NCI-H524 (cell line): ENCODE measurements around the gene FGD2.

Source experiments
- DNase-seq, 2 experiments: peaks; one replicate each; lab custom pipeline; 2025; lab: John Stamatoyannopoulos, UW

FGD2 gene, protein sequence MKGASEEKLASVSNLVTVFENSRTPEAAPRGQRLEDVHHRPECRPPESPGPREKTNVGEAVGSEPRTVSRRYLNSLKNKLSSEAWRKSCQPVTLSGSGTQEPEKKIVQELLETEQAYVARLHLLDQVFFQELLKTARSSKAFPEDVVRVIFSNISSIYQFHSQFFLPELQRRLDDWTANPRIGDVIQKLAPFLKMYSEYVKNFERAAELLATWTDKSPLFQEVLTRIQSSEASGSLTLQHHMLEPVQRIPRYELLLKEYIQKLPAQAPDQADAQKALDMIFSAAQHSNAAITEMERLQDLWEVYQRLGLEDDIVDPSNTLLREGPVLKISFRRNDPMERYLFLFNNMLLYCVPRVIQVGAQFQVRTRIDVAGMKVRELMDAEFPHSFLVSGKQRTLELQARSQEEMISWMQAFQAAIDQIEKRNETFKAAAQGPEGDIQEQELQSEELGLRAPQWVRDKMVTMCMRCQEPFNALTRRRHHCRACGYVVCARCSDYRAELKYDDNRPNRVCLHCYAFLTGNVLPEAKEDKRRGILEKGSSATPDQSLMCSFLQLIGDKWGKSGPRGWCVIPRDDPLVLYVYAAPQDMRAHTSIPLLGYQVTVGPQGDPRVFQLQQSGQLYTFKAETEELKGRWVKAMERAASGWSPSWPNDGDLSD

DNA sequence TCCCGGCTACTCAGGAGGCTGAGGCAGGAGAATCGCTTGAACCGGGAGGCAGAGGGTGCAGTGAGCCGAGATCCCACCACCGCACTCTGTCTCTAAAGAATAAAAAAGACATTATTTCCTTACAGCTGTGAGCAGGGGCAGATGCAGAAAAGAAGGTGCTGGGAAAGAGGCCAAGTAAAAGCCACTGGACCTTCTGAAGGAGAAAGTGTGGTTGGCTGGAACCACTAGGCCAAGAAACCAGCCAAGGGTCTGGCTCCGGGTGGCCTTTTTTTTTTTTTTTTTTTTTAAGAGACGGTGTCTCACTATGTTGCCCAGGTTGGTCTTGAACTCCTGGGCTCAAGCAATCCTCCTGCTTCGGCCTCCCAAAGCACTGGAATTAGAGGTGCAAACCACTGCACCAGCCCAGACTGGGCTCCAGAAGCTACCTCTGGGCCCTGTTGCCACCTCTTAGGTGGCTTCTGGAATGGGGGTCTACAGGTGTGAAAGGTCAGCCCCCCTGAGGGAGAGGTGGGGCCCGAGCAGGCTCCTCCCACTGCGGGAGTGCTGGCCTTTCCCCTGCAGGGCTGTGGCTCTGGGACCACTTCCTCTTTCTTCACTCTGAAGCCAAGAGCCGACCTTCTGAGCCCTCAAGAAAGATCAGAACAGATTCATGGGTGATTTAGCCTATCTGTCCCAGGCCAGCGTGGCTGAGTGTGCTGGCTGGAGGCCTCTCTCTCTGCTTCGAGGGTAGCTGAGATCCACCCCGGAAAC lies at the start of gene FGD2:
Gene FGD2 (plus strand): TSS at position 595 of the 750 bp plus-strand sequence. CDS start 163 bp downstream, outside the sequence.
- no peak for DNase-seq

DNA sequence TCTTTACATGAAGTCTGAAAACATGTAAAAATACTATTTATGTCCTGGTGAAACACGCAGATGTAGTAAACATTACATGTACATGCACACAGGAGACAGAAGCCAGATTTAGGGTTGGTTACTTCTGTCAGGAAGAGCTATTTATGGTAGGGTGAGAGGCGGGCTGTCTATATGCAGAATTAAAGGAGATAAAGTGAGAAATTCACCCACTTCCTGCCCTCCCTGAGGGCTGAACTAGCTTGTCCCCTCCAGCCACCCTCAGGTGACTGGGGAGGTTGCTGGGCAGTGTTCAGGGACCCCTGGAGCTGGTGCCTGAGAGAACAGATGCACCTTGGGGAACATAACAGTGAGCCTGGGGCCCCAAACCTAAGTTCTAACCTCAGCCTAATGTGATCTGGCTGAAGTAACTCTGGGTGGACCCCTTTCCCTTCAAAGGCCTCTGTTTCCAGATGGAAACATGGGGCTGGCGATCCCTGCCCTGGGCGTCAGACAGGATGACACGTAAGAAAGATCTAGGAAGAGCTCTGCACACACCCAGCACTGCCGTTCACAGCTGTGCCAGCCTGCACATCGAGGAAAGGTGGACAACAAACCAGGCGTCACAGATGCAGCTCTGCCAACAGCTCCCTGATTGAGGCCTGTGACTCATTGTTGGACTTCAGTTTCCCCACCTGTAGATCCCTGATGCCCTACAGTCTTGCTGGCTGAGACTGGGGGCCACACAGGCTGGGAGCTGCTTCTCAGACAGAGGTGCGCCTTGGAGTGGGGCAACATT lies 49.6 kb upstream of the FGD2 start:
- DNase-seq, result no peak

DNA sequence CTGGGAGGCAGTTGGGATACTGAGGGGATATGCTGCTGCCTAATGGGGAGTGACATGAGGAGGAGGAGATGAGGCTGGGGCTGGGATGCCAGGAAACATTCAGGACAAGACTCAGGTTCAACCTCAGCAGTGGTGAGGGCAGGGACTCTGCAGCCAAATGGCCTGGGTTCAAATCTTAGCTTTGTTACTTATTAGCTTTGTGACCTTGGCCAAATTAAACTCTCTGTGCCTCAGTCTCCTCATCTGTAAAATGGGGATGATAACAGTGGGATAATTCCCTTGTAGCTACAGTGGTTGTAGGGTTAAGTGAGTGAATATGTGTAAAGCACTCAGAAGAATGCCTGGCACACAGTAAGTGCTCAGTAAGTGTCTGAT lies 49.0 kb upstream of the FGD2 start:
- no peak for DNase-seq

DNA sequence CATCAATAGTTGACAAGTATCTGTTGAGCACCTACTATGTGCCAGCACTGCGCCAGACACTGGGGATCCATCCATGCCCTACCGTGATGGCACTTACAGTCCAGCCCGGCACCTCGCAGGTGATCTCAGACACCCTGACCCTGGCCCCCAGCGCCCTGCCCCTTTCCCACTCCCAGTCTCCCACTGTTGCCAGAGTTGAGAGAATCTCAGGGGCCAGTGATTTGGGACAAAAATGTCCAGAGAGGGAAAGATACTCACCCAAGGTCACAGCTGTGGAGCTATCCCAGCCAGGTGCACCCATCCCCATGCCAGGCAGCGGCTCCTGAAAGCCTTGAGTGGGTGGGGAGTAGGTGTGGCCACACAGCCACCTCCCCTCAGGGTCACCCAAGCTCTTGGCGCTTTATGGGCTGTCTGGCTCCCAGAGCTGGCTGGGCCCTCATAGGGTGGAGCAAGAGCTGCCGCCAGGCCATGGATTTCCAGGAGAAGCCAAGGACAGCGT lies 47.6 kb upstream of the FGD2 start:
- no peak for DNase-seq

DNA sequence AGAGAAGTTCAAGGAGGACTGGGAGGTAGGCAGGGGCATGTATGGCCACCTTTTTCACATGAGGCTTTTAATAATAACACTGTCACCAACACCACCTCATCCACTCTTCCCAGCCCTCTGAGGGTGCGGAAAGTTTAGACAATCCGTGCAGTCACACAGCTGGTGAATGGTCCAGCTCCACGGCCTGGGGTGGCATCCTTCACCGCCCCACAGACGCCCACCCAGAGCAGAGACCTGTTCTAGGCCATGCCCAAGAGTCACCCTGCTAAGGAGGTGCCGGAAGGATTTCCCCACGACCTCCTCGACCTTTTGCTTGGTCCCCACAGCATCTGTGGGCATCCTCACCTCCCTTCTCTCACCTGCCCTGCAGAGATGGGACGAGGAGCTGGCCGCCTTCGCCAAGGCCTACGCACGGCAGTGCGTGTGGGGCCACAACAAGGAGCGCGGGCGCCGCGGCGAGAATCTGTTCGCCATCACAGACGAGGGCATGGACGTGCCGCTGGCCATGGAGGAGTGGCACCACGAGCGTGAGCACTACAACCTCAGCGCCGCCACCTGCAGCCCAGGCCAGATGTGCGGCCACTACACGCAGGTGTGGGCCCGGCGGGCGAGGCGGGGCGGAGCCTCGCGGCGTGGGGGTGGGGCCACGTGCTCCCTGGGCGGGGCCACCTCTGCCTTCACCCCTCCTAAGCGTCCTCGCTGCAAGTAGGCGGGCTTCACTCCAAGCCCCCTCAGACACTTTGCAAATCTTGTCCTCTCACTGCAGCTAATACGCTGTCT lies 46.5 kb upstream of the FGD2 start:
- no peak for DNase-seq

DNA sequence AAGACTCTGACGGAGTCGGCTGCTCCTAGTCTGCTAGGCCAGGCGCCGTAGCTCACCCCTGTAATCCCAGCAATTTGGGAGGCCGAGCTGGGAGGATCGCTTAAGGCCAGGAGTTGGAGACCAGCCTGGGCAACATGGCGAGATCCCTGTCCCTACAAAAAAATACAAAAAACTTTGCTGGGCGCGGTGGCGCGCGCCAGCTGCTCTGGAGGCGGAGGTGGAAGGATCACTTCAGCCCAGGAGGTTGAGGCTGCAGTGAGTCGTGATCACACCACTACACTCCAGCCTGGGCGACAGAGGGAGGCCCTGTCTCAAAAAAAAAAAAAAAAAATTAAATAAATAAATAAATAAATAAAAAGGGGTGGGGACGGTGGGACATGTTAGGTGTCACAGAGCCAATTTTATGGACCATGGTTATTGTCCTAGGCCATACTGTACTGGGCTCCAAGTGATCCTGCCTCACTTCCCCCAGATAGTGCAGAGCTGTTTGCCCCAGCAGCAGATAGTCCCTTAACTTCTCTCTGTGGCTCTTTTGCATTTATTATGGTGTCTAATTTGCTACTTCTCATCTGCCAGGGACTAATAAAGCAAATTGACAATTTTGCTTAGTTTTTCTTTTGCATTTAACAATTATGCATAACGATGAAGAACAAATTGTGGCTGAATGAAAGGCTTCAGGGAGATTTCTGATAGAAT lies 45.8 kb upstream of the FGD2 start:
- no peak for DNase-seq

DNA sequence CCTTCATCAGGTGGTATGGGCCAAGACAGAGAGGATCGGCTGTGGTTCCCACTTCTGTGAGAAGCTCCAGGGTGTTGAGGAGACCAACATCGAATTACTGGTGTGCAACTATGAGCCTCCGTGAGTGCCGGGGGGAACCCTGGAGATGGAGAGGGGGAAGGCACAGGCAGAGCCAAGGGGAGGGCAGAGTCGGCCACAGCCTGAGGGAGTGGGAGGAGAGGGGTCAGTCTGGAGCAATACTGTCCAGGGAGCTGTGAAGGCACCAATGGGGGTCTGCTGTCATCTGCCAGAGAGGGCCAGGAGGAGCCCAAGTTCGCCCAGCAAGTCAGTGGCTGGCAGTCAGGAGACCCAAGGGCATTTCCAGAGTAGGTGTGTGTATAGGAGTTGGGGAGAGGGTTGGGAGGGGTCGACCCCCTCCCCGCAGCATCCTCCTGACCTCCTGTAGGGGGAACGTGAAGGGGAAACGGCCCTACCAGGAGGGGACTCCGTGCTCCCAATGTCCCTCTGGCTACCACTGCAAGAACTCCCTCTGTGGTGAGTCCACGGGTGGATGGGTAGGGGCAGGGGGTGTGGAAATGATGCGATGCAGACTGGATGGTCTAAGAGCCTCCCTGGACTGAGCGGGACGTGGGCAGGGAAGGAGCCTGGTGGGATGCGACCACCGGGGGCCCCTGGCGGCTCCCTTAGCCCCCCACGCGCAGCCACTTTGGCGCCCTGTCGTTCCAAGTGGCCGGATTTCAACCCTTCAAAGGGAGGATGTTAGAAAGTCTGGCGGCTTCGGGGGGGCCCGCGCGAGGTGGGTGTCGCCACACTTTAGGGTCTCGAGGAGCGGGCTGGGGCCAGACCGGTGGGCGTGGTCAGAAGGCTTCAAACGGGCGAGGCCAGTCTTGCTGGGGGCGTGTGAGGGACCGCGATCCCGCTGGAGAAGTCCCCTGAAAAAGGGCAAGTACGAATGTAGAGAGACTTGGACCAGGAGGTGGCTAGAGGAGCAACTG lies 43.7 kb upstream of the FGD2 start:
- DNase-seq, result no peak

DNA sequence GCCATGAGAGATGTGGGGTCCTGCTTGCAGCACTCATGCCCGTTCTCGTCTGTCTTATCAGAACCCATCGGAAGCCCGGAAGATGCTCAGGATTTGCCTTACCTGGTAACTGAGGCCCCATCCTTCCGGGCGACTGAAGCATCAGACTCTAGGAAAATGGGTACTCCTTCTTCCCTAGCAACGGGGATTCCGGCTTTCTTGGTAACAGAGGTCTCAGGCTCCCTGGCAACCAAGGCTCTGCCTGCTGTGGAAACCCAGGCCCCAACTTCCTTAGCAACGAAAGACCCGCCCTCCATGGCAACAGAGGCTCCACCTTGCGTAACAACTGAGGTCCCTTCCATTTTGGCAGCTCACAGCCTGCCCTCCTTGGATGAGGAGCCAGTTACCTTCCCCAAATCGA lies 42.6 kb upstream of the FGD2 start:
- peak in 1 of 2 experiments; percentile 23 for DNase-seq

DNA sequence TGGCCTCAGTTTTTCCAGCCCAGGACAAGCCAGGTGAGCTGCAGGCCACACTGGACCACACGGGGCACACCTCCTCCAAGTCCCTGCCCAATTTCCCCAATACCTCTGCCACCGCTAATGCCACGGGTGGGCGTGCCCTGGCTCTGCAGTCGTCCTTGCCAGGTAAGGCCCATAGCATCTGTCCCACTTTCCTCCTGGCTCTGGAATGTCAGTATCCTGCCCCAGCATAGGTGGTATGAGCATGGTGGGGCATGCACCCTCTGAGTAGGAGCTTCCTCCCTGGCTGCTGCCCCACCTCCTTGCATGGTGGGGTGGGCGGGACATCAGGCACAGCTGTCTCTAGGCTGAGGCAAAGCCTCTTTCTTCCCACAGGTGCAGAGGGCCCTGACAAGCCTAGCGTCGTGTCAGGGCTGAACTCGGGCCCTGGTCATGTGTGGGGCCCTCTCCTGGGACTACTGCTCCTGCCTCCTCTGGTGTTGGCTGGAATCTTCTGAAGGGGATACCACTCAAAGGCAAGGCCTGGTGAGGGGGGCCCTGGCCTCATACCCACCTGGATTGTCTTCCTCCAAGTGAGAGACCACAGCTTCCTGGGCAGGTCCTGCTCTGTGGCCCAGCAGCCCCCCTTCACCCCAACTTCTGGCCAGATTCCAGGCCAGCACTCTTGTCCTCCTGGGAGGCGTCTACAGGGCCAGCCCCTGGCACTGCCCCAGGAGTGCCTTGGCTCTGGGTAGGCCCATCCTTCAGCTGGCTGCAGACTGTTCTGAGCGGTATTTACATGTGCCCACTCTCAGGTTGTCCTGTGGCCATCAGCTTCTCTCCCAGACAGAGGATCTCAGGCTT lies 41.8 kb upstream of the FGD2 start:
- no peak for DNase-seq

DNA sequence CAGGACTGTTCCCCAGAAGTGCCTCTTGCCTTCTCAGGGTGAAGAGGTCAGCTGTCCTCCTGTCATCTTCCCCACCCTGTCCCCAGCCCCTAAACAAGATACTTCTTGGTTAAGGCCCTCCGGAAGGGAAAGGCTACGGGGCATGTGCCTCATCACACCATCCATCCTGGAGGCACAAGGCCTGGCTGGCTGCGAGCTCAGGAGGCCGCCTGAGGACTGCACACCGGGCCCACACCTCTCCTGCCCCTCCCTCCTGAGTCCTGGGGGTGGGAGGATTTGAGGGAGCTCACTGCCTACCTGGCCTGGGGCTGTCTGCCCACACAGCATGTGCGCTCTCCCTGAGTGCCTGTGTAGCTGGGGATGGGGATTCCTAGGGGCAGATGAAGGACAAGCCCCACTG lies 41.1 kb upstream of the FGD2 start:
- DNase-seq, result no peak

DNA sequence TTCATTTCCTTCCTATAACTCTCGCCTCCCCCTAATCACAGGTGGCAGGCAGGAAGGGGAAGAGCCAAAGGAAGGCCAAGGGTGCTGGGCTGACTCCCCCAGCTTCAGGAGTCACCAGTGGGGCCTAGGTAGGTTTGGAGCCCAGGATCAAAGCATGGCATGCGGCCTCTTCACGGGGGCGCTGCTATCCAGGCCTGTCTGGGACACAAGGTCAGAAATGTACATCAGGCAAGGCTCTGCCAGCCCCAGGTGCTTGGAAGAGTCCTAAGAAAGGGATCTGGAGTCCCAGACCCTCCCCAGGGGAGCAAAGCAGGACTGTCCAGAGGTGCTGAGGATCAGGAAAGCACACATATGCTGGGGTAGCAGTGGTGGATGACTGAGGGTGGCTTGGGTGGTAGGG lies 40.5 kb upstream of the FGD2 start:
- no peak for DNase-seq

DNA sequence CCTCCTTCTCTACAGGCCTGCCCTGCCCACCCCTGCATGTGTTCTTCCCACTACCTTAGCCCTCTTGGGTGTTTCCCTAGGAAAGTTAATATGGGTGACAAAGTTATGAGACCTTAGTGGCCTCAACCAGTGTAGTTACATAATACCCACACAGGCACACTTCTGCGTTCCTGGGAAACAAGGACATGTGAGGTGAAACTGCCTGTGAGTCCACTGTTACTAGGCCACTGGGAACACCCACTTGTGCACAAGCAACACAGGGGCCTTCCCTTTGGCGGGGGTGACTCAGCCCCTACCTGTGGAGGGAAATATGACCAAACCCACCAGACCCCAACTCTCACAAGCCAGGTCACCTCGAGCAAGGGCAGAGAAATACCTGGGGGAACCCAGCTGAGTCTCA lies 38.2 kb upstream of the FGD2 start:
- DNase-seq, result no peak

DNA sequence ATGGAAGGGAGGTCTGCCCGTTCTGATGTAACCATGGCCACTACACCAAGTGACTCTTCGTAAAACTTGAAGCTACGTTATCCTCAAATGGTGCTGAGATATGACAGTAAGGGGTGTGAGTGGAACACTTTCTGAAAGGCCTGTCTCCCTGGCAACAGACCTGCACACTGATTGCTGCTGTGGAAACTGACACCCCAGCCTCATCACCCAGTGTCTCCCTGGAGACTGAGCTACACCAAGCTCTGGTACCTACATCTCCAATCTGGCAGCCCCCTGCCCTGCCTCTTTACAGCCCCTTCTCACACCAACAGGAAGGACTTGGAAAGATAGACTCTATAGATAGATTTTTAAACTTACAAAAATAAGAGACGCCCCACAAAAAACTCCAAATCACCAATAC lies 37.7 kb upstream of the FGD2 start:
- DNase-seq, result no peak

DNA sequence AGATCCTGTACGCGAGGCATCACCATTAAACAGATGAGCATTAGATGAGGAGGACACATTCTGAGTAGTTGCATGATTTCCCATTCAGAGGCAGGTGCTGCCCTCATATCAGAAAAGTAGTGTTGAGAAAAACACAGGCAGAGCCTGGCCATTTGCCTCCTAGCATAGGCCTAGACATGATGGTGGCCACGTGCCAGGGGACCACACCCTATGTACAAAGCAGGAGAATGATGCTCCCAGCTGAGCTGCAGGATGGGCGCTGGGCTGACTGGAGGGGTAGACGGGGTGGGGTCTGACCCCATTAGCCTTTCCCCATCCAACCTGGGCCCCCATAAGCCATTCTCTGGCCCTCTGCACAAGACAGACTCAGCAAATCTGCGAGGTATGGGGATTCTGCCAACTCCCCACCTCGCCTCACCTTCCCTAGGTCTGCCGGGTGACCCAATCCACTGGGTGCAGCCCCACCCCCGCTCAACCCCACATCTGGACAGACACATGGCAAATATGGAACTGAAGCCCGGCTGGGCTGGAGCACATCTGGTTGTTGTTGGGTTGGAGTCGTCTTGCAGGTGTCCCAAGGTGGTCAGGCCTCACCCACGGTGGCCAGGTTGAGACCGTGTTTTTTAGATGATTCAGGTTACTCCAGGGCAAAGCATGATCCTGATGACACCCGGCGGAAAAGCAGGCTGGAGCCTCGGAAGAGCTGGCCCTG lies 37.0 kb upstream of the FGD2 start:
- DNase-seq, result no peak

DNA sequence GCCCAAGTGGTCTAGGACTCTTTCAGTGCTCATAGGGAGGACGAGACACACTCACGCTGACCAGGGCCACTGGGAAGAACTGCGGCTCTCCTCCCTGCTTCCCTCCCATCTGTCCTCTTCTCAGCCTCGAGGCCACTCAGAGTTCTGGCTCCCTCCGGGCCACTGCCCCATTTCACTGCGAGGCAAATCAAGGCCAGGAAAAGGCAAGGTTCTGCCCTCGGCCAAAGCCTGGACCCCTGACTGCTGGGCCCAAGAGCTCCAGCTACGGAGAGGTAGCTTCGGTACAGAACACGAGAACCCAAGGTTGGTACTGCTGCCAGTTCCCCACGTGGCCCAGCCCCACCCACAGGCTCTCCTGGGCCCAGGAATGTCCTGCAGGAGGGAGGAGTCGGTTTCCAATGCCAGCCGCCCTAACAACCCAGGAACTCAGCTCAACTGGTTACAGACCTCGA lies 36.2 kb upstream of the FGD2 start:
- no peak for DNase-seq

DNA sequence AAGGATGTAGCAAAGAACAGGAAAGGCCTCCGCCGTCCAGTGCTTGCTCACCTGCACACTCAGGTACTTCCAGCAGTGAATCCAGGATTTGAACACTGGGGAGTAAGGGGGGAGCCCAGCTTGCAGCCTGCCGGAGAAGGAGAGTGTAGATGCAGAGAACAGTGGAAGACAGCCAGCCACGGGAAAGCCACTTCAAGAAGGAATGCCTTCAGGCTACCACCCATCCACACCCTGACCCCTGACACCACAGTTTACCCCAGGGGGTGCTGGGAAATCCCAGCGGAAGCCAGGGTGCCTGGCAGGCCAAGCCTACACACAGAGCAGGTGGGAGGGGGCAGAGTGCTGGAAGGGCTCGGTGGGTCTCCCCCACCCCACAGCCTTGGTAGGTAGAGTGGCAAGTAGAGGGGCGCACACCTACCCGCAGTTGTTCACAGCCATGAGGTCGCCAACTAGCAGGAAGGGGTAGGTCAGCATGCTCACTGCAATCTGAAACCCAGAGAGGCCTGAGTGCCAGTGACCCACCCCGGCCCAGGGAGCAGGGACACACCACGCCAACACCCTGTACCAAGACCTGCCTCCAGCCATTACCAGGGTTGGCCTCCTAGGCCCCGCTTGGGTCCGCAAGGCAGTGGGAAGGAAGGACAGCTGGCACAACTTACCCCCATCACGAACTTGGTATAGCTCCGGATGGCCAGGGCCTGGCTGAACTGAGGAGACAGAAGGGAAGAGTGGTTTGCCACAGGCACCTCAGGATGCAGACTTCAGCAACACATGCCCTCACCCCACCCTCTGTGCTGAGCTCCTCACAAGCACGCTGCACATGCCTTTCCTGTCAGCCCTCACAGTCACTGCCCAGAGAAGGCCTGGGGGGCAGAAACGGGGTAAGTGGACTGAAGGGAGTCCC lies 35.2 kb upstream of the FGD2 start:
- DNase-seq, result no peak
